HG03442 (cell line): Measurements from ENCODE around the gene AVPI1.
A peak's percentile ranks its signal among the peaks of the same experiment; 100 is the strongest.
"Not testable (repeated sequence)": the region's sequence is repeated elsewhere in the genome, so short reads cannot be mapped to it uniquely, and the experiment has no call there.

Source experiments
- ATAC-seq: cut with Tn5 transposase; IDR thresholded peaks from one replicate; pipeline ENCODE4 v1.9.1; 2021; ENCODE audit warnings: mild to moderate bottlenecking, moderate library complexity; ENCODE audit not compliant: unreplicated experiment

AVPI1 gene

DNA sequence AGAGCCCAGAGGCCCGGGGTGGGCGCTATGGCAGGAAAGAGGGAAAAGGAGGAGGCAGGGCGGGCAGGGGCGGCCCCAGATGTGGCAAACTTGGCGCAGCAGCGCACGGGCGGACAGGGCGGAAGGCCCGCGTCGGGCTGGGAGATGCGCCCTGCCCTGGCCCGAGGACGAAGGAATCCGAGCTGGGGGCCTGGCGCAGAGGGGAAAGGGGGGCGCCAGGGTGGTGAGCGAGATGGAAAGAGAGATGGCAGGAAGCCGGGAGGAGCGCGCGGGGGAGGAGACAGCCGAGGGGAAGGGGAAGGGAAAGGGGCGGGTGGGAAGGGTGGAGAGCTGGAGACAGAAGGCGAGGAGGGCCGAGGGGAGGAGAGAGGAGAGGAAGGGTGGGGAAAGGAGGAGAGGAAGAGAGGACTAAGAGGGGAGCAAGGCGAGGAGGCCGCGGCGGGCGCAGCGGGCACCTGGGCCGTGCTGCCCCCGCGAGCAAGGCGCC, 26.3 kb upstream of the AVPI1 start, which contains the start of gene MARVELD1:
TSS of gene MARVELD1 (plus strand) at position 392 of the 487 bp plus-strand sequence. CDS start 147 bp downstream, outside the sequence.
- no peak for ATAC-seq

DNA sequence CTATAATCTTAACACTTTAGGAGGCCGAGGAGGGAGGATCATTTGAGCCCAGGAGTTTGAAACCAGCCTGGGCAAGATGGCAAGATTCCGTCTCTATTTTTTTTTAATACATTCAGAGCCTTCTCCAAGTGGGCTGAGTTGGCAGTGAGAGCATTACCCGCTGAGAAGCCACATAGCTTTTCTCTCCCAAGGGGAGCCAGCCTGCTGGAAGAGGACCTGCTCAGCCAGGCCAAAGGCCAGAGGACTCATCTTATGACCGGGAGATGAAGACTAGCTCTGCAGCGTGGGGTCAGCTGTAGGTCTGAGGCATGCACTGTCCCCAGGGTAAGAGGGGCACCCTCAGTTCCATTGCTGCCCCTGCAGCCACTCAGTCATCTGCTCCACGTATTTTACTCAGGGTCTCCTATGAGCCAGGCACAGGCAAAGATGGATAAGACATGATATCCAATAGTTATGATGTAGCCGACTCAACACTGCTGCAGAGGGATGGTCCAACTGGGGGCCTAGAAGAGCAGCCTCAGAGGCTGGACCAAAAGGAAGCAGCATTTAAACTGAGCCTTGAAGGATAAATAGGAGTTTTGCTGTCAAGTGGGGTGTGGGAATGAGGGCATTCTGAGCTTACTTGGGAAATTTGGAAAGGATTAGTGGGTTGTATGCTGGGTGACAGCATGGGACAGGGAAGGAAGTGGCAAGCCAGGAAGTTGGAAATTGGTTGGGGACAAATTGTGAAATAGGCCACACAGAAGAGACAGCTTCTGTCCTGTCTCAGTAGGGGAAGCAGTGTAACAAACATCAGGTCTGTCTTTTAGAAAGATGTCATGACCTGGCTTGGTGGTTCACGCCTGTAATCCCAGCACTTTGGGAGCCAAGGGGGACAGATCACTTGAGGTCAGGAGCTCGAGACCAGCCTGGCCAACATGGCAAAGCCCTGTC, 24.9 kb upstream of the AVPI1 start:
- no peak for ATAC-seq

DNA sequence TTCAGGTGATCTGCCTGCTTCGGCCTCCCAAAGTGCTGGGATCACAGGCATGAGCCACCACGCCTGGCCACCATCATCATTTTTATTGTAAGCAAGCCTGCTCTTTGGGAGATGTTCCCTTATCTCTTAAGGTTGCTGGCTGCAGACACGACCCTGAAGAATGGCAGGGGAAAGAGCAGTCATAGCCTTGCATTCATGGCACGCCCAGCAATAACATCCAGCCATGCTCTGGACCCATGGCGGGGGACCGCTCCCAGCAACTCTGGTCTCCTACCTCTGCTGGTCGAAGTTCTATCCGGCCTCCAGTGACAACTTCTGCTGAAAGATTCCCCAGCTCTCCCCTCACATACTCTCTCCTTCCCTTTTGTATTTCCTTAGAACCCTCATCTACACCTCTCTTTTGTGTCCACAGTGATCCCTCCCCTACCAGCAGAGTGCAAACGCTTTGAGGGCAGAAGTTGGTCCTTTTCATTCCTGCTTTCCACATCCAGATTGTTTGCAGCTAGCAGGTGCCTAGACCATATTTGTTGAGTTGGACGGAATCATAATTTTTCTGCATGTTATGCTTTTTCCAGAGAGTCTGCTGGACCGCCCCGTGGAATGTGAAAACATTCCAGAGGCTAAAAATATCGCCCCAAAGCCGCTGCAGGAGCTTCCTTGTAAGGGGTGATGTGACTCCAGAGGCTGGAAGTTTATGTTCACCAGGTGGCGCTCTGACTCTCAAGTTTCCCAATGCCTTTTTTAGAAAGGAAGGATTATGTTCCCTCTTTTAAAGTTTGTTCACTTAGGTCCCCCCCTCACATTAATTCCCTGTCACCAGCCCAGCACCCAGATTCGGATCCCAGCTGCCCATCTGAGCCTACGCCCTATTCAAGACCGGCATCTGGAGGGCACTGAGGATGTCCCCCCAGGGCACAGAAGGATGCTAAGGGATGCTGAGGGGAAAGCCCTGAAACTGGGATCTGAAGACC, 22.2 kb upstream of the AVPI1 start:
- ATAC-seq: no peak

DNA sequence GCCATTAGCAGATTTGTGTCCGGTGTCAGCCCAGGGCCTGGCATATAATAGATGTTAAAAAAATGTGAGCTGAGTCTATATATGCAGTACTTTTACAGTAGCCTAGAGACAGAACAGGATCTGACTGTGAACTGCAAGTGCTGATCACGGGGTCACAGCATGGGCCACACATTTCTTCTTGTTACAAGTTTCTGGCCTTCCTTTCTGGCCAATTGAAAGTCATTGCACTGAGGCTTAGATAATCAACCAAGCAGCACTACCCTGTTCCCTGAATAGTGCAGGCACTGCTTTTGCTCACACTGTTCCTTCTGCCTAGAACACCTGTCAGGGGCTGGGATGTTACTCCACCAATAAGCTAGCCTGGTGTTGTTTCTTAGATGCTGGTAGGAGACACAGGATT, 21.1 kb upstream of the AVPI1 start:
- no peak for ATAC-seq

DNA sequence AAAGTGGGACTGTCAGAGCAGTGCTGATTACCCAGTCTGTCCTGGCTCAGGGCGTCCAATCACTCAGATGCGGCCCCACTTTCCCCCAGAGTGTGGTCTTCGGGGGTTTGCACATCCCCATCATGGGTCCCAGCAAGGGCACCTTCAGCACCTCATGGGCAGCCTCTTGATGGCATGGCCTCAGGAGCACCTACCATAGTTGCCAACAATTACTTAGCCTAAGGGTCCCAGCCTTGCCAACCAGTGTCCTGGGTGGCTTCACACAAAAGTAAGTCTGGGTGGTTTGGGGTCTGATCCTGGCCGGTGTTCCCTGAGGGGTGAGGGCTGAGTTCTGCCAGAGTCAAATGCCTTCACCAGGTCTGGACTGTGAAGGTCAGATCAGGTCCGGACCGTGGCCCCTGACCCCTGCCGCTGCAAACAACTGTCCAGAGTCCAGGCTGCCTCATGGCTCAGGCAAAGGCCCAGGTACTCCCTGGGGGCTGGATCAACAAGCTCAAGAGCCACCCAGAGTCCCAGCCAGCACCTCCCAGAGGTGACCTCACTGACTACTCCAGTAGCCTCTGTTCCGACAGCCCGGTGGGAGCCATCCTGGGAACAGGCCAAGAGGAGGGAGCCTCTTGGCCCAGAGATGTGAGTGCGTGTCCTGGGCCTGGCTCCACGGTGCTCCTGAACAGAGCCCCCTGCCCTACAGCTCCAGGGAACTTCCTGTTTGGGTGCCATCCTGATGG, 20.3 kb upstream of the AVPI1 start:
- ATAC-seq: no peak

DNA sequence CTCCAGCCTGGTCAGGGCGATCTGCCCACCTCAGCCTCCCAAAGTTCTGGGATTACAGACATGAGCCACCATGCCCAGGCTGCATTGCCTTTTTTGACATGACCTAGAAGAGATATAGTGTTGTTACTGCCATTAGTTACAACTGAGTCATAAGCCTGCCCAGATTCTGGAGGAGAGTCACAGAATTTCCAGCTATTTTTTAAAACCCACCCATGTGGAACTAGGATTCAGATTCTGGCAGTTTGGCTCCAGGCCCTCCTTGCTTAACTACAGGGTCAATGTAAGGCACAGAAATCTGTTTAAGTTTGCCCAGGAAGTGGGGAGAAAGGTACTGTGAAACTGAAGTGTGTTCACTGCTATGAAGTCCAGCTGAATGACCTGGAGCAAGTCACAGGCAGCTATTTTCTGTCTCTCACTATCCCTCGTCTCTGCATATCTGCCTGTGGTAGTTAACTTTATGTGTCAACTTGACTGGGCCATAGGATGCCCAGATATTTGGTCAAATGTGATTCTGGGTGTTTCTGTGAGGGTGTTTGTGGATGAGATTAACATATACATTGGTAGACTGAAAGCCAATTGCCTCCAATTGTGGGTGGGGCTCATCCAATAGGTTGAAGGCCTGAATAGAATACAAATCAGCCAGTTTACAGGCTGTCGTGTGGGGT, 18.1 kb upstream of the AVPI1 start:
- no peak for ATAC-seq

DNA sequence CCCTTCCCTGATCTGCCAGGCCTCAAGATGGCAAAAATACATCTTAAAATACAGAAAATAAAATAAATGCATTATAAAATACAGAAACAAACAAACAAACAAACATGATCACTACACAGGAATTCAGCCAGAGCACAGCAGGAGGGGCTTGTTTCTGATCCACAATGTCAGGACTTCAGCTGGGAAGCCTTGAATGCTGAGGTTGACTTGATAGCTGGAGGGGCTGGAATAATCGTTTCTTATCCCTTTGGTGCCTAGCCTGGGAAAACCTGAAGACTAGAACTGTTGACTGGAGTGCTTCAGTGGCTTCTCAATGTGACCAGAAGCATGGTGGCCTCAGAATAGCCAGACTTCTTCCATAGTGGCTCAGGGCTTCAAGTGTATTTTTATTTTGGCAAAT, 17.3 kb upstream of the AVPI1 start:
- ATAC-seq: no peak

DNA sequence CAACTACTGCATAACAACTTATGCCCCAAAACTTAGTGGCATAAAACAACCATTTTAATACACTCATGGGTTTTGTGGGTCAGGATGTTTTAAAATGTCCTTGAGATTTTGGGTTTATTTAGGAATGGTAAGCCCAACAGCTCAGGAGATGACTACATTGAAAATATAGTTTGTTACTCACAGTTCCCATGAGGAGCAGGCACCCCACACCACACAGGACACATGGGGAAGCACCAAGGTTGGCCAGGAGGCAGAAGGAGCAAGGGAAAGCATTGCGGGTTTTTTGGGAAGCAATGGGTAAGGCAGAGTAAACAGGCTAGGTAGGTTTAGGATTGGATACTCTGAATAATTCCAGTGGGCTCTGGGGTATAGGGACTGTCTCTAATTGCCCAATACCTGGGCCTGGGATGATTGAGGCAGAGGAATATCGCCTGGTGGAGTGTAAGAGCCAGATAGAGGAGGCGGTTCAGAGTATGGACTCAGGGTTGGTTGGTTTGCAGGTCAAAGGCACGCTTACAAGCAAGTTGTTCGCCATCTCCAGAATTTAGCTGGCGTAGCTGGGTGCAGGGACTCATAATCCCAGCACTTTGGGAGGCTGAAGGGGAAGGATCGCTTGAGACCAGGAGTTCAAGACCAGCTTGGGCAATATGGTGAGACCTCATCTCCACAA, 16.5 kb upstream of the AVPI1 start:
- no peak for ATAC-seq

DNA sequence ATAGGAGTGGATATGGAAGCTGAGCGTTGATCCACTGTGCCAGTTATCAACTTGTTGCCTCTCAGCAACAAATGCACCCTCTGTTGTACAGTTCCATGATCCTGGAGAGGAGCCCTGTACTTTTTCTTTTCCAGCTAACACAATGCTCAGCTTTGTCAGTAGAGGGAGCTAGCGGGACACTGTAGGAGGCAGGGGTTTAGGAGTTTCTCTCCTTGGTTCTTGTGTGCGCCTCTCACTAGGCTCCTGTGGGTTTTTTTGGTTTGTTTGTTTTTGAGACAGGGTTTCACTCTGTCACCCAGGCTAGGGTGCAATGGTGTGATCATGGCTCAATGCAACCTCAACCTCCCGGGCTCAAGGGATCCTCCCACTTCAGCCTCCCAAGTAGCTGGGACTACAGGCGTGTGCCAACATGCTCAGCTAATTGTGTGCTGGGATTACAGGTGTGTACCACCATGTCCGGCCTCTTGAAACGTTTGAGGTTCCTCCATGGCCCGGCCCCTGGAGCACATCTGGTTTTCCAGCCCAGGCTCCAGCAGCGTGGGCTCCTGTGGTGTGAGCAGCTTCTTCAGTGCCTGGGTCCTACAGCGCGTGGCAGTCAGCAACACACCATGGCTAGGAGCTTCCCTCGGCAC, 14.5 kb upstream of the AVPI1 start:
- peak; percentile 79 for ATAC-seq

DNA sequence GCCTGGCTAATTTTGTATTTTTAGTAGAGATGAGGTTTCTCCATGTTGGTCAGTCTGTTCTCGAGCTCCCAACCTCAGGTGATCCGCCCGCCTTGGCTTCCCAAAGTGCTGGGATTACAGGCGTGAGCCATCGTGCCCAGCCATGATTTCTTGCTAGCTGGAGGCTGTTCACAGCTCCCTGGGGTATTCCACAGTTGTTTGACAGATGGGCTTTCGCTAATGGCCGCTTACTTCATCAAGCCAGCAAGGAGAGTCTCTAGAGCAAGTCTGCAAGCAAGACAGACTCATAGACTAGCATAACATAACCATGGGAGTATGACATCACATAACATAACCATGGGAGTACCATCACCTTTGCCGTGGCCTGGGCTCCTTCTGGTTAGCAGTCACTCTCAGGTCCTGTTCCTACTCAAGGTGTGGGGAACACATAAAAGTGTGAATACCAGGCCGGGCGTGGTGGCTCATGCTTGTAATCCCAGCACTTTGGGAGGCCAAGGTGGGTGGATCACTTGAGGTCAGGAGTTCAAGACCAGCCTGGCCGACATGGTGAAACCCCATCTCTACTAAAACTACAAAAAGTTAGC, 11.1 kb upstream of the AVPI1 start:
- ATAC-seq: not testable (repeated sequence)

DNA sequence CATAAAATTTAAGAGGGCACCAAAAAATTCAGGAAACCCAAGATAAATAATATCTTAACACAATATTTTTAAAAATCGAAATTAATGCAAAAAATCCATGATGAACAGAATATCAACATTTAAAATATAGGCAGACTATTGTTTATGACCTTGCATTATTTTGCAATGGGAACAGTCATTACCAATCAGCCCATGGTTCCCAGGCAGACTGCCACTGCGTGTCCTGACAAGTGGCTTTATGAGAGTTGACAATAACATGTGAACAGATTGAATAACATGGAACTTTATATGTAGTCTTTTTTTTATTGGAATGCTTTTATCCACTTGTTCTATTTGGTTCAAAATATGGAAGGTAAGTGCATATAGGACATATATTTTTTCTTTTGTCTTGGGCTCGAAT, 3.1 kb upstream of the AVPI1 start:
- no peak for ATAC-seq

DNA sequence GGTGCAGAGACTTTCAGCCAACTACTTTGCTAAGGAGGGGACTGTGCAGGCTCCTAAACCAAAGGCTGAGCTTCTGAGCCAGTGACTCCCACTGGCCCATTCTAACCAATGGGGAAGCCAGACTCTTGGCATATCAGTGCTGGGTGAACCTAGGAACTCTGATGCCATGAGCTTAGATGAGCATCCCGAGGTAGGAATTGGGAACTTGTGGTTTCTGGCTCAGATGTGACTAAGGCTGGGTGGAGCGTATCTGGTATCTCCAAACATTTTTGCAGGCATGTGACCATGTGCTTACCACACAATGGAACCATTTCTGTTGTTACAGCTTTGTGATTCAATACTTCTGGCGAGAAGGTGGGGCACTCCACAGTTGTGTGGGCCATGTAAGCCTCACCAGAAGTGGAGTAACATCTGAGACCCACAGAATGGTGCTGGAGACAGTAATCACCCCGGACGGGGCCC, 2.5 kb upstream of the AVPI1 start:
- ATAC-seq: no peak

DNA sequence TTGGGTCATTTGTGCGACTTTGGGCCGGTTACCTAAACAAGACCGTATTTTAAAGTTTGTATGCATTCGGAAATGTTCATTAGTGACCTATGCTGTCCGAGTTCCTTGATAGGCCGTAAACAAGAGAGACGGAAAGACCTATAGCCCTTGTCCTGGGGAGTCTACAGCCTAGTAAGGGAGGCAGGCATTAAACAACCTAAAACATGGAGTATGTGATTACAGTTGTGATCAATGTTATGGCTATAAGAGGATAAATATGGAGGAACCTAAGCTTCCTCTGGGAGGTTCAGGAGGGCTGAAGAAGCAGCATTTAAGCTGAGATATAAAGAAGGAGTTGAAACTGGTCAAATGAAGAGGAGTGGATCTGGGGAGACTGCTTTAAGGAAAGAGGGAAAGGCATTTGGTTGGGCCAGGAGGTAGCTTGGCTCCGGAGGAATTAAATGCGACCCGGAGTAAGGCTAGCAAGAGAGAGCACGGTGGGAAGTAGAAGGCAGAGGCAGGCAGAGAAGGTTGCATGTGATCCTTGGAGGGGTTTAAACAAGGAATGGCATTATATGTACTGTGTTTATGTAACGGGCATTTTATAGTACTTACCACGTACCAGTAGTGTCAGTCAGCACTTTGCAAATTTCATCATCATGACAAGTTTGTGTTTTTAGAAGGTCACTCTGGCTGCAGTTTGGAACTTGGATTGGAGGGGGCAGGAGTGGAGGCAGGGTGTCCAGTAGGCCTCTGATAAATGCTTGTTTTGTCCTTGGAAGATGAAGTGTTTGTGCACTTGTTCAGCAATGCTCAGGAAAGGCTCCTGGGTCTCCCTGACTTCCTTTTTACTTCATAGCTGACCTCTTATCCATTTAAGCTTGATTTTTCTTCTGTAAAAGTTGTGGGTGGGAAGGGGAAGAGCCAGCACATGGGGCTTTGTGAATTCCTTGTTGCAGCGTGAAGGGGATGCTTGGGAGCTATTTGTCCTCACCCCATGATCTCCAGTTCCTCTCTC, 1.0 kb upstream of the AVPI1 start:
- ATAC-seq: no peak

DNA sequence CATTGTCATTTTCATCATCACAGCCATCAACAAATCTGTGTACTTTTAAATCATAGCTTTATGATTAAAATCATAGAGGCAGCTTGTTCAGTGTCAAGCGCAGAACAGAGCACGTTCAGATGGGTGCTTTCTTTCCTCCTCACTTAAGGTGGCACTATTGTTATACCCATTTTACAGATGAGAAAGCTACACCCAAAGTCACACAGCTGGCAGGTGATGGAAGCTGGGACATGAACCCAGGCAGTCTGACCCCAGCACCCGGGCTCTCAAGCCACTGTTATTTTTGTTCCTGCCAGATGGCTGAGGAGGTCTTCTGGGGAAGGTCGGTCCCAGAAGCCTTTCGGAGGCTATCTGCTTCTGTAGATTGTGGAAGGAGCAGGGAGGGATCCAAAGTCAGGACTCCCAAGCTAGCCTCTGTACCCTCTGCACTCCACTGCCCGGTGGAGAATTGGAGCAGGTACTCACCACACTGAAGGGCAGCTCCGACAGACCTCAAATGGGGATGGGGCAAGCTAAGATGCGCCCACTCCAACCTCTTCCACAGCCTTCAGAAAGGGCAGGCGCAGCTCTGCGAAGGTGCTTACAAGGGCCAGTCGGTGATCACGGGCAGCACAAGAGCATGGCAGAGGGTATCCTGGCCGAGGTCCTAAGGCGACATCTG, 610 bp downstream of the AVPI1 start:
- no peak for ATAC-seq

DNA sequence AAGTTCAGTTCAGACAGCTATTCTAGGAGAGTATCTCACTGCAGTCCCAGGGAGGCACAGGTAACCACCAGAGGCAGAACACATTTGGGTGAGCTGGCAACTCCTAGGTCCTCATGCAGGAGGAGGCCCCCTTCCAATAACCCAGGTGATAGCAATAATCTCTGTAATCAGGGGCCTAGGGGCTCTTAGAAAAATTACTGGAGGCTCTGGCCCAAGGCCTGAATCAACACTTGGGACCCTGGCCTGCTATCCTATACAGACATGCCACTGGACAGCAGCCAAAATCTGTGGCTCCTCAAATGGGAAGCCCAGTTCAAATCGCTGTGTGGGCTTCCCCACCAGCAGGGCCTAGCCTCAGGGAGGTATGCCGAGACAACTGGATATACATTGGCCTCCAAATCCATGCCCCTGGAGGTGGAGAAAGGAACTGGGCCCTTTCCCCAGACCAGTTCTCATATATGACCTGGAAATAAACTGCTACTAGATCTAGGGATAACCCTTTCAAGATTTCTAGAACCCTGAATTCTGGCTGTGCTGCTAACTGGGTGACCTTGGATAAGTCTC, 1.6 kb downstream of the AVPI1 start:
- ATAC-seq: no peak

DNA sequence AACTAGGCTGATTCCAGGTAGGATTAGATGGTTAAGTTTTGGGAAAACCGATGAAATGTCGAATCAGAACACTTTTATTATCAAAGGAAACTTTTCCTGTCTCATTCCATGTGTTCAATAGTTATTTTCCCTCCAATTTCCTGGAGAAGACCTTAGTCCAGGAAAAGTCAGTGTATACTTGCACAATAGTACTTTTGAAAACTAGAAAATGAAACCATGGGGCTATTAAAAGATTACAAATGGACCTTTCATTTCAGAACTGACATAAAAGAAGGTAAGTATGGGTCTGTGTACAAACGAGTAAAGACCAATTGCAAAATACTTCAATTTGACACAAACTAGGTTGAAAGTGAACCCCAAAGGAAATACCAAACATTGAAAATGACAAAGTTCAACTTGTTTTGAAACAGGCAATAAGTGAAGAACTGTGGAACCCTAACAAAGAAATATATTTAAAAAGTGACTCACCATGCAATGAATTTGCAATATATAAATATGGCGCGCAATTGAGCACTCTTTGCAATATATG, 2.1 kb downstream of the AVPI1 start:
- no peak for ATAC-seq
